Caco-2 (cell line): ENCODE measurements around the gene SPTB. TPM values are rescaled to one million over a fixed set of nuclear protein-coding genes. Genes with fewer than 3 reads are reported as not detected.

ENCODE experiments used
- BruUV-seq: library from RNA; stranded (reverse); fragments of 400-500 nt; replicated peaks from 2 replicates; lab custom pipeline; 2021; lab: Mats Ljungman, UMichigan
- CTCF ChIA-PET: fragments of 300-600 bp; sonication (Branson Sonifier 250); formaldehyde crosslinking; loops from one replicate; lab custom pipeline; 2022; ENCODE audit warnings: antibody characterized with exemption; lab: Charles Lee
- POLR2A ChIA-PET: fragments of 300-600 bp; sonication (Branson Sonifier 250); formaldehyde crosslinking; loops from one replicate; lab custom pipeline; 2022; ENCODE audit warnings: antibody characterized with exemption; lab: Charles Lee
- DNase-seq, 2 experiments: peaks; one replicate each; pipeline versions ENCODE4 v3.0.0 to v3.0.0-alpha.2; 2020 to 2022
- H3K27me3 ChIP-seq: replicated peaks from 2 replicates; pipeline ENCODE4 v1.6.0; 2011; ENCODE audit warnings: low read length; ENCODE audit not compliant: control insufficient read depth, insufficient read depth
- H3K36me3 ChIP-seq: 2 replicates; pipeline ENCODE4 v1.5.1; 2011; ENCODE audit warnings: low read length; ENCODE audit not compliant: control insufficient read depth, insufficient read depth
- H3K4me1 ChIP-seq: fragments of 250-450 bp; sonication (Bioruptor Pico); 2 replicates; pipeline ENCODE4 v1.5.1; 2020; ENCODE audit warnings: mild to moderate bottlenecking
- H3K4me3 ChIP-seq: 2 replicates; pipeline ENCODE4 v1.5.1; 2011; ENCODE audit warnings: low read depth, mild to moderate bottlenecking, control low read depth, low read length
- H3K9me3 ChIP-seq: fragments of 250-450 bp; sonication (Bioruptor Pico); 2 replicates; pipeline ENCODE4 v1.5.1; 2020; ENCODE audit warnings: mild to moderate bottlenecking, moderate library complexity
- H3K27ac Mint-ChIP-seq: one replicate; pipeline ENCODE4 v1.8.0; 2022; ENCODE audit warnings: mixed read lengths; ENCODE audit not compliant: unreplicated experiment
- H3K27me3 Mint-ChIP-seq: one replicate; pipeline ENCODE4 v1.8.0; 2022; ENCODE audit warnings: mixed read lengths; ENCODE audit not compliant: insufficient read depth, unreplicated experiment
- H3K36me3 Mint-ChIP-seq: one replicate; pipeline ENCODE4 v1.8.0; 2022; ENCODE audit warnings: mild to moderate bottlenecking, mixed read lengths; ENCODE audit not compliant: insufficient read depth, unreplicated experiment
- H3K4me1 Mint-ChIP-seq: one replicate; pipeline ENCODE4 v1.8.0; 2022; ENCODE audit warnings: low read depth, mixed read lengths; ENCODE audit not compliant: unreplicated experiment
- H3K4me3 Mint-ChIP-seq: one replicate; pipeline ENCODE4 v1.8.0; 2022; ENCODE audit warnings: mild to moderate bottlenecking, moderate library complexity, mixed read lengths; ENCODE audit not compliant: unreplicated experiment
- H3K9me3 Mint-ChIP-seq: one replicate; pipeline ENCODE4 v1.8.0; 2022; ENCODE audit warnings: mixed read lengths; ENCODE audit not compliant: unreplicated experiment
- intact Hi-C: fragments of 100-400 bp; cut with micrococcal nuclease; formaldehyde crosslinking; loops from one replicate; pipeline ENCODE4 v1.10.0; 2022; ENCODE audit not compliant: unreplicated experiment
- total RNA-seq: library from RNA; stranded (reverse); gene quantifications from 2 replicates; pipeline ENCODE4 v1.2.3, GENCODE V29; 2022
- TF ChIP-seq, protein P1 (sequence below), 2 experiments: fragments of 200-600 bp in 1 of 2; IDR thresholded peaks; 1 replicate in 1 of 2; 2 replicates in 1 of 2; pipeline versions ENCODE4 v1.5.1 to v1.8.0; 2011 to 2022; ENCODE audit warnings: antibody characterized with exemption in 1 of 2, control low read depth in 1 of 2, inconsistent platforms in 1 of 2, low read depth in 1 of 2, low read length in 1 of 2, mild to moderate bottlenecking in 1 of 2, moderate library complexity in 1 of 2; ENCODE audit not compliant: insufficient read depth in 1 of 2, severe bottlenecking in 1 of 2, unreplicated experiment in 1 of 2

The SPTB gene
- total RNA-seq, 1 experiment from 2014 or later: 1.7 TPM

GRCh38 chr14:64700894-64701293, 178.8 kb downstream of the SPTB start:
- Mint-ChIP-seq H3K4me1 (peaks cover 40% of the 10 kb centered on the region), H3K27ac (no peak overlapping the region), H3K4me3 (no peak overlapping the region), H3K27me3 (no peaks in the 10 kb centered on the region), H3K9me3 (no peaks in the 10 kb centered on the region), H3K36me3 (peaks cover 8% of the 10 kb centered on the region)
- BruUV-seq: no TSS peak
- intact Hi-C loops: no loop called here
- no peak for DNase-seq
- Histone ChIP-seq H3K9me3 (no peaks in the 10 kb centered on the region), H3K36me3 (no peaks in the 10 kb centered on the region), H3K4me1 (peaks cover 27% of the 10 kb centered on the region), H3K4me3 (no peak overlapping the region), H3K27me3 (no peaks in the 10 kb centered on the region)
- TF ChIP-seq, protein P1, sequence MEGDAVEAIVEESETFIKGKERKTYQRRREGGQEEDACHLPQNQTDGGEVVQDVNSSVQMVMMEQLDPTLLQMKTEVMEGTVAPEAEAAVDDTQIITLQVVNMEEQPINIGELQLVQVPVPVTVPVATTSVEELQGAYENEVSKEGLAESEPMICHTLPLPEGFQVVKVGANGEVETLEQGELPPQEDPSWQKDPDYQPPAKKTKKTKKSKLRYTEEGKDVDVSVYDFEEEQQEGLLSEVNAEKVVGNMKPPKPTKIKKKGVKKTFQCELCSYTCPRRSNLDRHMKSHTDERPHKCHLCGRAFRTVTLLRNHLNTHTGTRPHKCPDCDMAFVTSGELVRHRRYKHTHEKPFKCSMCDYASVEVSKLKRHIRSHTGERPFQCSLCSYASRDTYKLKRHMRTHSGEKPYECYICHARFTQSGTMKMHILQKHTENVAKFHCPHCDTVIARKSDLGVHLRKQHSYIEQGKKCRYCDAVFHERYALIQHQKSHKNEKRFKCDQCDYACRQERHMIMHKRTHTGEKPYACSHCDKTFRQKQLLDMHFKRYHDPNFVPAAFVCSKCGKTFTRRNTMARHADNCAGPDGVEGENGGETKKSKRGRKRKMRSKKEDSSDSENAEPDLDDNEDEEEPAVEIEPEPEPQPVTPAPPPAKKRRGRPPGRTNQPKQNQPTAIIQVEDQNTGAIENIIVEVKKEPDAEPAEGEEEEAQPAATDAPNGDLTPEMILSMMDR (IDR thresholded peaks at IDR 0.05; ENCODE audit: insufficient read depth in 1 of 2, low read depth in 1 of 2, low read length in 1 of 2, severe bottlenecking in 1 of 2, unreplicated experiment in 1 of 2): no peak
- ChIA-PET CTCF (no interaction called here), POLR2A (no interaction called here)

DNA sequence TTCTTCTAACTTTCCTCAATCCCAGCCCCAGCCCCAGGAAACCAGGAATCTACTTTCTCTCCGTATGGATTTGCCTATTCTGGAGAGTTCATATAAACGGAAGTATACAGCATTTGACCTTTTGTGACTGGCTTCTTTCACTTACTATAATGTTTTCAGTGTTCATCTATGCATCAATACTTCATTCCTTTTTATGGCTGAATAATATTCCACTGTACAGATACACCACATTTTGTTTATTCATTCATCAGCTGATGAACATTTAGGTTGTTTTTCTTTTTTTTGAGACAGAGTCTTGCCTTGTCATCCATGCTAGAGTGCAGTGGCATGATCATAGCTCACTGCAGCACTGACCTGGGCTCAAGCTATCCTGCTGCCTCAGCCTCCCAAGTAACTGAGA, 179.4 kb downstream of the SPTB start:
- Mint-ChIP-seq H3K36me3 (peaks cover 6% of the 10 kb centered on the region), H3K9me3 (no peaks in the 10 kb centered on the region), H3K27me3 (no peaks in the 10 kb centered on the region), H3K4me3 (no peak overlapping the region), H3K27ac (no peak overlapping the region), H3K4me1 (peaks cover 42% of the 10 kb centered on the region)
- Histone ChIP-seq H3K4me1 (peaks cover 27% of the 10 kb centered on the region), H3K4me3 (no peak overlapping the region), H3K9me3 (no peaks in the 10 kb centered on the region), H3K27me3 (no peaks in the 10 kb centered on the region), H3K36me3 (no peaks in the 10 kb centered on the region)
- DNase-seq: no peak
- ChIA-PET POLR2A (no interaction called here), CTCF (no interaction called here)
- intact Hi-C loops: no loop called here
- BruUV-seq: no TSS peak
- TF ChIP-seq, protein P1 (IDR thresholded peaks at IDR 0.05; ENCODE audit: insufficient read depth in 1 of 2, low read depth in 1 of 2, low read length in 1 of 2, severe bottlenecking in 1 of 2, unreplicated experiment in 1 of 2): no peak

DNA sequence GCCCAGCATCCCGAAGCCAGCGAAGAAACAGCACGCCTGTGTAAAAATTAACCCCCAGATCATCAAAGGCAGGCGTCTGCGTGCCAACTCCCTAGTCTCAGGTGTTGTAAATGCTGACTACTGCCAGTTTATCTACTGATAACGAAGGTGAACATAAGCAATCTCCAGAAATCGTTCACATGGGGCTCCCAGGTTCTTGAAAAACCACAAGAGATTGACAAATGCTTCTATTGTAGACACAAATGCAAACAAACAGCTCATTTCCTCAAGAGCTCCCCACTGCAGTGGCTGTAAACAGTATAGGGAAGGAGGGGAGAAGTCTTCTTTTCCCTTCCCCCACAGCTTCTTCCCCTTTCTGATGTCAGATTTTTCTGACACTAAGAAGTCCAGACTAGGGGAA, 180.8 kb downstream of the SPTB start:
- Mint-ChIP-seq H3K4me1 (peaks cover 48% of the 10 kb centered on the region), H3K4me3 (peak overlapping the region; percentile 19), H3K27ac (no peak overlapping the region), H3K9me3 (no peaks in the 10 kb centered on the region), H3K36me3 (peaks cover 6% of the 10 kb centered on the region), H3K27me3 (no peaks in the 10 kb centered on the region)
- CTCF ChIA-PET: interaction anchor here (0.6 to 2.4 kb wide), 7 partner anchors 10 to 118 kb away, joined by 3 to 10 read pairs (median 6); no protein-coding TSS in a partner anchor
- TF ChIP-seq, protein P1 (IDR thresholded peaks at IDR 0.05; ENCODE audit: insufficient read depth in 1 of 2, low read depth in 1 of 2, low read length in 1 of 2, severe bottlenecking in 1 of 2, unreplicated experiment in 1 of 2): no peak
- Histone ChIP-seq H3K36me3 (no peaks in the 10 kb centered on the region), H3K27me3 (no peaks in the 10 kb centered on the region; the same call in 1 of the 2 replicates), H3K4me1 (peaks cover 32% of the 10 kb centered on the region), H3K4me3 (no peak overlapping the region), H3K9me3 (no peaks in the 10 kb centered on the region)
- DNase-seq: peak; percentile 79 to 87
- intact Hi-C loops: loop anchor here (2.0 kb wide), 2 partner anchors 18 to 60 kb away; no protein-coding TSS in a partner anchor
- POLR2A ChIA-PET: interaction anchor here (0.6 to 1.0 kb wide), 5 partner anchors 12 to 67 kb away, joined by 3 to 7 read pairs (median 4); no protein-coding TSS in a partner anchor
- BruUV-seq: no TSS peak
